Gastroesophageal sphincter (tissue), 4 donors: ENCODE data around the gene CEL. TPM values are rescaled to one million over a fixed set of nuclear protein-coding genes. Genes with fewer than 3 reads are reported as not detected.
"Not testable (repeated sequence)": the region's sequence is repeated elsewhere in the genome, so short reads cannot be mapped to it uniquely, and the experiment has no call there.

Source experiments
- ATAC-seq: fragments of 150-250 bp; one replicate; pipeline ENCODE4 v1.9.1; 2016; ENCODE audit warnings: mild to moderate bottlenecking, moderate library complexity
- H3K27ac ChIP-seq, 4 donors: fragments of 200-600 bp; sonication (generic) in 3 of 4; 1 replicate in 3 of 4; 2 replicates in 1 of 4; pipeline ENCODE4 v1.5.1; 2016 to 2019
- H3K27me3 ChIP-seq: fragments of 200-600 bp; sonication (generic); one replicate; pipeline ENCODE4 v1.5.1; 2019
- H3K36me3 ChIP-seq, 2 donors: fragments of 200-600 bp; sonication (generic); one replicate each; pipeline ENCODE4 v1.5.1; 2019; ENCODE audit warnings: control low read depth in 1 of 2
- H3K4me1 ChIP-seq, 3 donors: fragments of 200-600 bp; sonication (generic); 1 replicate in 2 of 3; 2 replicates in 1 of 3; pipeline ENCODE4 v1.5.1; 2016 to 2019; ENCODE audit warnings: control low read depth in 2 of 3
- H3K4me3 ChIP-seq, 2 donors: fragments of 200-600 bp; sonication (generic); one replicate each; pipeline ENCODE4 v1.5.1; 2019; ENCODE audit warnings: mild to moderate bottlenecking in 1 of 2, moderate library complexity in 1 of 2
- H3K9me3 ChIP-seq, 3 donors: fragments of 200-600 bp; sonication (generic); one replicate each; pipeline ENCODE4 v1.5.1; 2017 to 2019; ENCODE audit warnings: control low read depth in 2 of 3
- EP300 ChIP-seq: sonication (generic); formaldehyde crosslinking; IDR thresholded peaks from one replicate; pipeline ENCODE4 v1.6.1; 2017; ENCODE audit warnings: antibody characterized with exemption, mild to moderate bottlenecking
- POLR2A ChIP-seq, 2 donors: fragments of 450-650 bp; IDR thresholded peaks; one replicate each; pipeline ENCODE4 v1.6.1; 2017; ENCODE audit warnings: antibody characterized with exemption in 2 of 2, mild to moderate bottlenecking in 2 of 2, moderate library complexity in 1 of 2
- POLR2AphosphoS5 ChIP-seq: sonication (generic); formaldehyde crosslinking; IDR thresholded peaks from one replicate; pipeline ENCODE4 v1.6.1; 2017; ENCODE audit warnings: antibody characterized with exemption
- WGBS, 2 donors: methylation state at CpG; one replicate each; pipeline ENCODE4 v1.1.5; 2018; ENCODE audit warnings: low coverage in 1 of 2; 5-methylcytosine and 5-hydroxymethylcytosine counted together
- total RNA-seq, 4 donors: library from RNA; depleted of rRNA; stranded (reverse); fragments of >200 nt; gene quantifications; one replicate each; pipeline ENCODE4 v1.1.0, GENCODE V29; 2016
- TF ChIP-seq, protein P1 (sequence below), 4 experiments: fragments of 200-600 bp in 2 of 4; fragments of 450-650 bp in 2 of 4; sonication (generic) in 1 of 4; IDR thresholded peaks; one replicate each; pipeline ENCODE4 v1.5.1; 2017 to 2019; ENCODE audit warnings: antibody characterized with exemption in 4 of 4, mild to moderate bottlenecking in 2 of 4, moderate library complexity in 2 of 4

CEL gene
- total RNA-seq, 4 donors from 2014 or later, result 0.35 to 0.81 (median 0.62) TPM; not detected in 1

DNA sequence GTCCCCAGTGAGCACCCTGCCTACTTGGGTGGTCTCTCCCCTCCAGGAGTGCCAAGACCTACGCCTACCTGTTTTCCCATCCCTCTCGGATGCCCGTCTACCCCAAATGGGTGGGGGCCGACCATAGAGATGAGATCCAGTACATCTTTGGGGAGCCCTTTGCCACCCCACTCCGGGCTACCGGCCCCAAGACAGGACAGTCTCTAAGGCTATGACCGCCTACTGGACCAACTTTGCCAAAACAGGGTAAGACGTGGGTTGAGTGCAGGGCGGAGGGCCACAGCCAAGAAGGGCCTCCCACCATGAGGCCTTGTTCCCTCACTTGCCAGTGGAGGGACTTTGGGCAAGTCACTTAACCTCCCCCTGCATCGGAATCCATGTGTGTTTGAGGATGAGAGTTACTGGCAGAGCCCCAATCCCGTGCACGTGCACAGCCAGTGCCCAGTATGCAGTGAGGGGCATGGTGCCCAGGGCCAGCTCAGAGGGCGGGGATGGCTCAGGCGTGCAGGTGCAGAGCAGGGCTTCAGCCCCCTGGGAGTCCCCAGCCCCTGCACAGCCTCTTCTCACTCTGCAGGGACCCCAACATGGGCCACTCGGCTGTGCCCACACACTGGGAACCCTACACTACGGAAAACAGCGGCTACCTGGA, 24.6 kb downstream of the CEL start:
- H3K4me3 ChIP-seq, H3K9me3 ChIP-seq, ATAC-seq, H3K4me1 ChIP-seq, H3K27ac ChIP-seq, H3K36me3 ChIP-seq, H3K27me3 ChIP-seq: not testable (repeated sequence)
- WGBS, 2 donors, result 53% methylated on average over 3 of the region's 17 CpGs; no CpG with 5 or more reads in 1 of the 2 donors

DNA sequence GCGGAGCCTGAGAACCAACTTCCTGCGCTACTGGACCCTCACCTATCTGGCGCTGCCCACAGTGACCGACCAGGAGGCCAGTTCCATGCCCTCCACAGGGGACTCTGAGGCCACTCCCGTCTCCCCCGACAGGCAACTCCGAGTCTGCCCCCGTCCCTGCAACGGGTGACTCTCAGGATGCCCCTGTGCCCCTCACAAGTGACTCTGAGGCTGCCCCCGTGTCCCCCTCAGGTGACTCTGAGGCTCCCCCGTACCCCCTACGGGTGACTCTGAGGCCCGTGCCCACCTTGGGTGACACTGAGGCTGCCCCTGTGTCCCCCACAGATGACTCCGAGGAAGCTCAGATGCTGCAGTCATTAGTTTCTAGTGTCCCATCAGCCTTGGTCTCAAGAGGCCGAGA, 25.1 kb downstream of the CEL start:
- H3K9me3 ChIP-seq, result no peaks in the 10 kb centered on the region
- peaks cover 2% of the 10 kb centered on the region for H3K27me3 ChIP-seq
- H3K4me1 ChIP-seq, result no peaks in the 10 kb centered on the region
- TF ChIP-seq POLR2AphosphoS5 (no peak), EP300 (no peak), POLR2A (IDR thresholded peaks at IDR 0.05) (no peak)
- TF ChIP-seq, protein P1, sequence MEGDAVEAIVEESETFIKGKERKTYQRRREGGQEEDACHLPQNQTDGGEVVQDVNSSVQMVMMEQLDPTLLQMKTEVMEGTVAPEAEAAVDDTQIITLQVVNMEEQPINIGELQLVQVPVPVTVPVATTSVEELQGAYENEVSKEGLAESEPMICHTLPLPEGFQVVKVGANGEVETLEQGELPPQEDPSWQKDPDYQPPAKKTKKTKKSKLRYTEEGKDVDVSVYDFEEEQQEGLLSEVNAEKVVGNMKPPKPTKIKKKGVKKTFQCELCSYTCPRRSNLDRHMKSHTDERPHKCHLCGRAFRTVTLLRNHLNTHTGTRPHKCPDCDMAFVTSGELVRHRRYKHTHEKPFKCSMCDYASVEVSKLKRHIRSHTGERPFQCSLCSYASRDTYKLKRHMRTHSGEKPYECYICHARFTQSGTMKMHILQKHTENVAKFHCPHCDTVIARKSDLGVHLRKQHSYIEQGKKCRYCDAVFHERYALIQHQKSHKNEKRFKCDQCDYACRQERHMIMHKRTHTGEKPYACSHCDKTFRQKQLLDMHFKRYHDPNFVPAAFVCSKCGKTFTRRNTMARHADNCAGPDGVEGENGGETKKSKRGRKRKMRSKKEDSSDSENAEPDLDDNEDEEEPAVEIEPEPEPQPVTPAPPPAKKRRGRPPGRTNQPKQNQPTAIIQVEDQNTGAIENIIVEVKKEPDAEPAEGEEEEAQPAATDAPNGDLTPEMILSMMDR (IDR thresholded peaks at IDR 0.05), result no peak
- WGBS, 2 donors, result no CpG with 5 or more reads among the region's 15 CpGs
- H3K4me3 ChIP-seq, result no peak overlapping the region
- no peak for ATAC-seq
- no peak overlapping the region for H3K27ac ChIP-seq
- no peaks in the 10 kb centered on the region for H3K36me3 ChIP-seq

DNA sequence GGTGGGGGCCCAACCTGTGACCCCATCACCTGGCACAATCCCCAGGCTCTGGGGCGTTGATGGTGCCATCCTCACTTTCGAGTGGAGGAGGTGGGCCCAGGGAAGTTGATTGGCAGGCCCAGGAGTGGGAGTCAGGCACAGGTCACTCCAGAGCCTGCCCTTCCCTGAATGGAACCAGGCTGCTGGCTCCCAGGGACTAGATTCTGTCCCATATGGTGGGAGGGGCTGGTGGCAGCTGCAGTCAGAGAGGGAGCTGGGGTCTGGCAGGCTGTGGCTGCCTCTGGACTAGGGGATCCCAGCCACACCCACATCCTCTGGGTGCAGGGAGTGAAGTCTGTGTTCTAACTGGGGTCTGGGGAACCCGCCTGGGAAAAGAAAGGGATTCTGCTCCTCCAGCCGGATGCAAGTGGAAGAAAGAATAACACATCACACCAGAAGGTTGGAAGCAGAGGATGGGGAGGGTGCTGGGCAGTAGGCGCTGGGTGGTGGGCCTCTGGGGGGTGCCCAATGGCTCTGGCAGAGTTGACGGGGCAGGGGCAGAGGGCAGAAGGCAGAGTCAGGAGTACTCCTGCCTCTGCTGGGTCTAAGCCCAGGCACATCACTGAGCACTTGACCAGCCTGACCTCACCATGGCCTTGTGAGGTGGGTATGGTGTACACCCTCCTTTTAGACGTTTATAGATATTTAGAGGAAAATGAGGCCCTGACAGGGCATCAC, 25.8 kb downstream of the CEL start:
- H3K36me3 ChIP-seq, result no peaks in the 10 kb centered on the region
- H3K27ac ChIP-seq, result no peak overlapping the region
- no peaks in the 10 kb centered on the region for H3K27me3 ChIP-seq
- H3K4me1 ChIP-seq, result no peaks in the 10 kb centered on the region
- 44% methylated on average over 2 of the region's 7 CpGs; no CpG with 5 or more reads in 1 of the 2 donors for WGBS, 2 donors
- no peak overlapping the region for H3K4me3 ChIP-seq
- no peak for ATAC-seq
- no peaks in the 10 kb centered on the region for H3K9me3 ChIP-seq
- TF ChIP-seq EP300 (no peak), POLR2AphosphoS5 (no peak), POLR2A (IDR thresholded peaks at IDR 0.05) (no peak)
- TF ChIP-seq, protein P1 (IDR thresholded peaks at IDR 0.05), result no peak

DNA sequence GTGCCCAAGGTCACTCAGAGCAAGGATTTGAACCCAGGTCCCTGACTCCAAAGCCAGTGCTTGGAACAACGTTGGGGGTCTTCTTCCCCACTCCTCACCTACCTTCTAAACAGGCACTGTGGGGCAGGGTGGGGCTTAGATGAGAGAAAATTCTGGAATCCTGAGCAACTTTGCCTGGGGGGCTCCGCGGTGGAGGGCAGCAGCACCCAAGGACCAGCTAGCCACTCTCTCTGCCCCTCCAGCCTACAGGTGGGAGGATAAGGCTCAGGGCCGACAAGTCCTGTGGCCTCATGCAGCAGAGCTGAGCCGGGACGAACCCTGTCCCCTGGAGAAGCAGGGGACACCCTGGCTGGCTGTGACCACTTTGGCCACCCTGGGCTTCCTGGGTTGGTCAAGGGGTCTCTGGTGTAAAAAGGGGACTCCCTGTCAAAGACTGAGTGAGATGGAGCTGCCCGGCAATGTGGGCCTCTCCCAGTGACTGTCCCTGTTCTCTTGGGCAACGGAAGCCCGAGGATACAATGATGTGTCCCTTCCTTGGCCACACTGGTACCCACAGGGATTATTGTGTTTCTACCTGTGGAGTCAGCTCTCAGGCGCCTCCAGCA, 26.5 kb downstream of the CEL start:
- Histone ChIP-seq H3K4me3 (no peak overlapping the region), H3K4me1 (no peaks in the 10 kb centered on the region), H3K36me3 (no peaks in the 10 kb centered on the region), H3K27ac (no peak overlapping the region), H3K27me3 (no peaks in the 10 kb centered on the region), H3K9me3 (no peaks in the 10 kb centered on the region)
- WGBS, 2 donors, result 69 to 89% methylated on average over 3 of the region's 10 CpGs
- TF ChIP-seq EP300 (no peak), POLR2A (IDR thresholded peaks at IDR 0.05) (no peak), POLR2AphosphoS5 (no peak)
- TF ChIP-seq, protein P1 (IDR thresholded peaks at IDR 0.05), result no peak
- no peak for ATAC-seq

DNA sequence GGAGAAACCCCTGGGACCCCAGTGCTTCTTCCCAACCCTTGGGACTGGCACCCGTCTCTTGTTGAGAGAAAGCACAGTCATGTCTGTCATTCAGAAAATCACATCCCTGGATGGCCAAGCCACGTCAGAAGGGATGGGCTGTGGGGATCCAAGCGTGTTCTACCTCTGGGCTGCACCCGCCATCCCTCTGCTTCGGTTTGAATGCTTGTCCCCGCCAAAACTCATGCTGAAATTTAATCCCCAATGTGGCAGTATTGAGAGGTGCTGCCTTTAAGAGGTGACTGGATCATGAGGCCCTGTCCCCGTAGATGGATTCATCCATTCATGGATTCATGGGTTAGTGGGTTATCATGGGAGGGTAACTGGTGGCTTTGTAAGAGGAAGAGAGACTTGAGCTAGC, 27.0 kb downstream of the CEL start:
- H3K27ac ChIP-seq, result no peak overlapping the region
- H3K9me3 ChIP-seq, result no peaks in the 10 kb centered on the region
- H3K36me3 ChIP-seq, result no peaks in the 10 kb centered on the region
- TF ChIP-seq POLR2A (IDR thresholded peaks at IDR 0.05), result no peak
- TF ChIP-seq, protein P1 (IDR thresholded peaks at IDR 0.05), result no peak
- no peak for TF ChIP-seq EP300
- no peak for TF ChIP-seq POLR2AphosphoS5
- H3K4me1 ChIP-seq, result no peaks in the 10 kb centered on the region
- no peak for ATAC-seq
- H3K4me3 ChIP-seq, result no peak overlapping the region
- H3K27me3 ChIP-seq, result no peaks in the 10 kb centered on the region
- WGBS, 2 donors, result 100% methylated on average over 1 of the region's 7 CpGs; no CpG with 5 or more reads in 1 of the 2 donors
